Hepatic stellate cell (primary cell): Measurements from ENCODE around the gene PIAS3.
"Not testable (repeated sequence)": the region's sequence is repeated elsewhere in the genome, so short reads cannot be mapped to it uniquely, and the experiment has no call there.

Experiments used
- DNase-seq: peaks from one replicate; pipeline ENCODE4 v3.0.0; 2011; ENCODE audit warnings: low spot score

The PIAS3 gene

DNA sequence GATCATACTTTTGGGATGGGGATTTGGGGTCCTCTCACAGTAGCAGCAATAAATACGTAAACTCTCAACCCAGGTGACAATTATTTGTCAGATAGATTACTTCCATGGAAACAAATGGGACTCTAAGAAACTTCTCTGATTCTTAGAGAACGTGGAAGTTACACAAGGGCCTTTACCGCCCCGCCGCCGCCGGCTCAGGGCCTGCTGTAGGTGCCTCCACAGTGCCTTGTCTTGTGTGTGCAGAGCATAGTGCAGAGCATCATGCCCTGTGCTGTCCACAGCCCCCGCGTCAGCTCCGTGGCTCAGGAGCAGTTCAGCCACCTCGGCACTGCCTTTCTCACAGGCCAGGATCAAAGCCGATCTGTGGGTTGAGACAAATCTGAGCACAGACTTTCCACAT lies 15.8 kb upstream of the PIAS3 start:
- no peak for DNase-seq

DNA sequence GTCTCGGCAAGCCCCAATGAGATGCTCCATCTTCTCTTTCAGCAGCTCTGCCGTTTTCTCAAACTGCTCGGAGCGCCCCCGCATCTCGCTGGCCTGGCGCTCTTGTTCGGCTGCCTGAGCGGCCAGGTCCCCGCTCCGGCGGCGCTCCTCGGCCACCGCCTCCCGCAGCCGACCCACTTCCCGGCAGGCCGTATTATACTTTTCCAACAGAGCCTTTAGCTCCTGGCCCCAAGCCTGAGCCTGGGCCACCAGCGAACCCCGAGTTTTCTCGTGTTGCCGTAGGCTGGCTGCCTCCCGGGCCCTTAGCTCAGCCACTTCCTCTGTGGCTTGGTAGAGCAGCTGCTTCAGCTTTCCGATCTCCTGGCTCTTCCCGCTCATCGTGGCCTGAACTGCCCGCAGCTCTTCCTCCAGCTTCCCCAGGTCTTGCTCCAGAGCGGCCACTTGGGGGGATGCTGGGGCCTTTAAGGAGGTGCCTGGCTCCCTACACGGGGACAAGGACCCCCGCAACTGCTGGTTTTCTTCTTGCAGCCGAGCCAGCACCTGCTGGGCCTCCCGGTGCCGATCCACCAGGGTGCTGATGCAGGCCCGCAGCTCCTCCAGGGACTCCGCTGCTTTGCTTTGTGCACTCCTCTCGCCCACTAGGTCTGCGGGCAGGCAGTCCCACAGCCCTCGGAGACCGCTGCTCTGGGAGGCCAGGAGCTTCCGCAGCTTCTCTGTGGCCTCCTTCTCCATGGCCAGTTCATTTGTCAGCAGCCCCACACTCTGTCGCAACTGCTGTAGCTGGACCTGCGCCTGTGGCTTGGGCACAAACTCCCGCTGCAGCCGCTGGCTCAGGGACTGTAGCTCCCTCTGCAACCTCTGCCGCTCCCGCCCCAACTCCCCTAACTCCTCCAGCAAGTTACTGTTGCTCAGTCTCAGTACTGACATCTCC lies 13.4 kb upstream of the PIAS3 start:
- peak; percentile 38 for DNase-seq

GRCh38 chr1:145868232-145868631 lies 9.4 kb upstream of the PIAS3 start:
- no peak for DNase-seq

DNA sequence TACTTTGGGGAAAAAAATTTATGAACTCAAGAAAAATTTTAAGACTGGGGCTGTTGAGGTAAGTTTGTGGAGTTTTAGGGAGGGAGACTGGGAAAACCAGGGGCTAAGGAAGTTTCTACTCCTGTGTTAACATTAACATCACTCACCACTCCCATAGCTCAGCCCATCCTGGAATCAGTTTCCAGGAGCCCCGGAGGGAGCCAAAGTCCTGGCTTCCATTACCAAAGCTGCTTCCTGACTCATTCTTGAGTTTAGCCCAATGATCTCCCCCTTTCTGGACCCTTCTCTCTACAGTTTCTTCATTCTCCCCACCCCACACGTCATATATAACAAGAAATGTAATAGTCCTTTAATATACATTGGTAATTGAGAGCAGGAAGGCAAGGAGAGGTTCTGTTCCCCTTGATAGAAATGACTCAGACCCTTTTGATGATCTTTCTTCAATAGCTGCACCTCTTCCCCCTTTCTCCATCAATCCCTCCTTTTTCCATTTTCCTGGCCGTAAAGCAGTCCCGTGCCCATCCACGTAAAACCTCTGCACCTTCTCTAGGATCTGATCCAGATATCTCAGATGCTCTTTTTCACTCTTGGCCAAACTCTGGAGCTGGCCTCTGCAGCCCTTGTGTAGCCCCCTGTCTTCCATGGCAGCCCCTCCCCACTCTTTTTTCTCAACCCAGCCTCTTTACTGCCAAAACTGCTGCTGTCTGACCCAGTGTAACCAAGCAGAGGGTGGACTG lies 4.6 kb upstream of the PIAS3 start:
- DNase-seq = no peak

- DNase-seq = peak; percentile 94
Observed at GRCh38 chr1:145859491-145860023, 676 bp upstream of the PIAS3 start.

DNA sequence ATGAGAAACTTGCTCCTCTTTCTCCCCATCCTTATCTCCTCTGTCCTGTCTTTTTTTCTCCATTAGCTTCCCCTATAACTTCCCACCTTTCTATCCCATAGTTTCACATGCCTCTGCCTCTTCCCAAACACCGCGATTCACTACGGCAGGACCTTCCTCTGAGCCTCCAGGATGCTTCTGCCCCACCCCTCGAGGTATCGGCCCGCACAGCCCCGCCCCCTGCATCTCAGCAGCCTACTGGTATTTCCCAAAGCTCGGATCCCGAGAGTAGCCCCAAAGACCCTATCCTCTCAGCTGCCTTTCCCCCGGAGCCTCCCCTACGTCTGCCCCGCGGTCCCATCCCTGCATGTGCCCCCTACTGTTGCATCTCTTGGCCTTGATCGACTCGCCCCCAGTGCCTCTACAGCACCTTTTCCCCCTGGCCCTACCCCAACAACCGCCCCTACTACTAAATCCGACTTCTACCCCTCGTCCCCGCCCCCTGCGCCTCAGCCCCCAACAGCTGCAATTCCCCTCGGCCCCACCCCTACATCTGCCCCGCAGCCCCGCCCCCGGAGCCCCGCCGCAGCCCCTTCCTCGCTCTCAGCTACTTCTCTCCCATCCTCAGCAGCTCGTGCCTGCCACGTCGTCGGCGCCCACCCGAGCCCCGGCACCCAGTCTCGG lies 512 bp downstream of the PIAS3 start:
- peak; percentile 73 for DNase-seq

DNA sequence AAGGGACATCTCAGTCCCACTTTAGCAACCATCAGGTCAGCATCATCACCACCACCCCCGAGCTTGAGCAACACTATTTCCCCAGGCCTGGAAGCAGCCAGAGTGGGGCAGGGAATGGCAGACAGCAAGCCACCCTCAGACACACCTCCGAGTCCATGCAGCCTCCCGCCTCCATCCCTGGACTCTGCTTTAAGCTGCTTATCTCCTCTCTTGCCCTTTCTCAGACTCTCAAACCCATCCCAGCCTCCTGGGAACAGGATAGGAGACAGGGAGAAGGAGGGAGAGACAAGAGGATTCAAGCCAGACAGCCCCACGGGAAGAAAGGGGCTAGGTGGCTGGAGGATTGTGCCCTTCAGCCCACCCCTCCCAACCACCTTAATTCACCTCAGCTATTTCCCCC lies 1.7 kb downstream of the PIAS3 start:
- DNase-seq = no peak

DNA sequence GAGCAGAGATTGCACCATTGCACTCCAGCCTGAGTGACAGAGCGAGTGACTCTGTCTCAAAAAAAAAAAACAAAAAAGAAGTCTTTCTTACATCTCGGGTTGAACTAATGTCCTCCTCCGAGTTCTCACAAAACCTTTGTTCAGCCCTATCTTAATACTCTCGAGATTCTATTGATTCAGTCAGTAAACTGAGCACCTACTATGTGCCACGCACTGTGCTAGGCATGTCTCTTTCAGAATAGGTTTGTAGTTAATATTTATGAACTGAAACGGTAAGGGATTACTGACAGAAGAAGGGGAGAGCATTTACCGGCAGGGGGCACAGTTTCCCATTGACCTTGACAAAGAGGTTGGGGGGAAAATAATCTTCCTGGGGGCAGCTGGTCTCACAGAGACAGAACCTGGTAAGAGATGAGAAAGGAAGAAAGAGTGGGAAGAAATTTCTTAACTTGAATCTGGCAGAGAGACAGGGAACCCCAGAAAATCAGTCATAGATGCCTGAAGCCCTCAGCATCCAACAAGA lies 3.4 kb downstream of the PIAS3 start:
- DNase-seq = no peak

- peak; percentile 90 for DNase-seq
Observed at GRCh38 chr1:145849356-145850160, 9.3 kb downstream of the PIAS3 start.

GRCh38 chr1:145847827-145848226 lies 11.1 kb downstream of the PIAS3 start:
- DNase-seq = no peak

DNA sequence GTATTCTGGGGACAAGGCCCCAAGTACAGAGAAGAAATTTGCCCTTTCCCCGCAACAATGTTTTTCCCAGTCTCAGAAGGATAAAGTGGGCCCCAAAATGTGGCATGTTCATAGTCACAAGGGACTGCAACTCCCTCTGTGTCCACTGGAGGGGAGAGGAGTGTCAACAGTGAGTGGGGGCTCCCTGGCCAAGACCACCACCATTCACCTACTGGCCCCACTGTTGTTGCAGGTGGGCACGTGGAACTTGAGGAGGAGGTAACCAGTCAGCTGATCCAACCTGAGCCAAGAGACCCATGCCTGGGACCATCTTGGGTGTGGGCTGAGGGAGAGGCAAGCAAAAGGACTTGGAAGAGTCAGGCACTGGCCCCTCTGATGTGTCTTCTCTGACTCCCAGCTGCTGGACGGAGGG lies 12.7 kb downstream of the PIAS3 start:
- DNase-seq = peak; percentile 55

- DNase-seq = peak; percentile 89
Observed at GRCh38 chr1:145845514-145846161, 13.2 kb downstream of the PIAS3 start, which contains the start of gene NUDT17. NUDT17 (plus strand) TSS chr1:145845630; CDS start chr1:145845641, 11 bp downstream.

GRCh38 chr1:145845144-145845513 lies 13.8 kb downstream of the PIAS3 start:
- DNase-seq = no peak

DNA sequence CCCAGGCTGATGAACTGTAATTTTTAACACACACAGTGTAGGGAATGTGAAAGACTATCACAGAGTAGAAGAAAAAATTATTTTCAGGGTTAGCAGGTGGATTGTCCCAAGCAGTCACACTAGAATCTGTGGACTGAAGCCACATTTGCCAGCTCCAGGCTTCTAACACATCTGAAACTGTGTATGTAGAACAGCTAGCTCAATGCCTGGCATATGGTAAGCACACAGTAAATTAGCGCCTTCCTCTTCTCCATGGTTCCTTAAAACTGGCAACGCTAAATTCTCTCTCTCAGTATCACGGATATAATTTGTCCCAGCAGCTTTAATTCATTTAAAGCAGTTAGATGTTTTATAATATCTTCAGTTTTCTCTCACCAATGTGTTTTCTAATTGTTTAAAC lies 15.8 kb downstream of the PIAS3 start:
- no peak for DNase-seq

GRCh38 chr1:145837656-145838055 lies 21.2 kb downstream of the PIAS3 start:
- DNase-seq = no peak

DNA sequence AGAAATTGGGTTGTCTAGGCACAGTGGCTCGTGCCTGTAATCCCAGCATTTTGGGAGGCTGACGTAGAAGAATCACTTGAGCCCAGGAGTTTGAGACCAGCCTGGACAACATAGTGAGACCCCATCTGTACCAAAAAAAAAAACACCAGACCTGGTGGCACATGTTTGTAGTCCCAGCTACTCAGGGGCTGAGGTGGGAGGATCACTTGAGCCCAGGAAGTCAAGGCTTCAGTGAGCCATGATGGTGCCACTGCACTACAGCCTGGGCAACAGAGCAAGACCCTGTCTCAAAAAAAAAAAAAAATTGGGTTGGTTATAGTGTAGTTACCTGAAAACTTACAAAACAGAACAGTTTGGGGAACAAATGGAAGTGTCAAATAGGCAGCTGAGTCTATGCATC lies 28.1 kb downstream of the PIAS3 start:
- DNase-seq = not testable (repeated sequence)

DNA sequence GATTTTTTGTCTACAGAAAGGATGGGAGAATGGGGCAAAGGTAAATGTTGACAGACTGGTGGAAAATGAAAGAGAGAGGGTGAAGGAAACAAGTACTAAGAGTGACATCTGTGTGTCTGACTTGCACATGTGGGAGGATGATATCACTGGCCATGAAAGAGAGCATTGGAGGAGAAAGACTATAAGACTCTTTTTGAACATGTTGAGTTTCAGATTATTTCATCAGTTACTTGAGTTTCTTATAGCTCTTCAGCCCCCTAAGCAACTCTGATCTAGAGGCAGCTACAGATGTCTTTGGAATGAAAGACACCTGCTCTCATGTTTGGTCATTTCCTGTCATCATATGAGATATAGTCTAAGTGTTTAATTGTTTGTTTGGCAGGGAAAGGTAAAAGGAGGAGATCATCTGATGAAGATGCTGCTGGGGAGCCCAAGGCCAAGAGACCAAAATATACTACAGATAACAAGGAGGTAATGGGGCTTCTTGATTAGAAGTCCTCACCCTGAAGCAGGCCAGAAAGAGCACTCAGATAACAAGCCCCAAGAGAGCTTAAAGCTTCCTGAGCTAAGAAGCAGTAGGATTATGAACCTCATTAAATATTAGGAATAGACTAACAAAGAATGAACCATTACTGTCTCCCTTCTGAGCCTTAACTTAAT lies 30.4 kb downstream of the PIAS3 start:
- no peak for DNase-seq

DNA sequence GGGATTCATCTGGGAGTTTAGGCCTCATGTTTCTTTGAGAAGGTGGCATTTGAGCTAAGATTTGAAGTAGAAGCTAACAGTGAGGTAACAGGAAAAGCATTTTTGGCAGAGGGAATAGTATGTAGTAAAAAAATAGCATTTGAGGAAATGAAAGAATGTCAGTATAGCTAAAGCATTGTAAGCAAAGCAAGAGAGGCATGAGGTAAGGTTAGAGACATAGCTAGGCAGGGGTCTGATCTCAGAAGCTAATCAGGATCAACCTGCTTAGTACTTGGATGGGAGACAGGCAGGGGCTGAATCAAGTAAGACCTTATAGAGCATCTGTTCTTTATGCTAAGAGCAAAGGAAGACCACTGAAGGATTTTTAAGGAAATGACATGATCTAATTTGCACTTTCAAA lies 30.9 kb downstream of the PIAS3 start:
- DNase-seq = no peak

DNA sequence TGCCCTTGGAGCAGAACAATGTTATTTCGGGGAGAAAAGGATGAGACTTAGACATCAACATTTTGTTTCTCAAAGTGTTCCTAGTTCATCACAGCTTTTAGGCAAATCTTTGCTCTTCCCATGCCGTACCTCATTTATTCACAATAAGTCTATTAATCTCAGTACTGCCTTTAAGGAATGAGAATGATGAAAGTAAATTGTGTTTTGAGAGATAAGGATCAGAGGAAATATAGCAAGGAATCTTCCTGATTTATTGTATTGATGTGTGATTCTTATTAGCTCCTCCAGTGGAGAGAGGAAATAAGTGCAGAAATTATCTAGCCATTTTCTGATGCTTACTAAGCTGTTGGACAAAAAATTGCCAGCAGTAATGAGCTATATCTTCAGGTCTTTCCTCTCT lies 32.9 kb downstream of the PIAS3 start:
- DNase-seq = no peak

- no peak for DNase-seq
Observed at GRCh38 chr1:145824499-145824842, 34.4 kb downstream of the PIAS3 start.
